Measurements from ENCODE around the gene PIBF1.

- TF ChIP-seq CTCF (IDR thresholded peaks at IDR 0.05; ENCODE audit: insufficient read depth, low read length) (no peak), POLR2AphosphoS5 (IDR thresholded peaks at IDR 0.05; ENCODE audit: low read depth) (no peak), SPI1 (IDR thresholded peaks at IDR 0.05; ENCODE audit: borderline replicate concordance, low read depth) (no peak)
Observed at GRCh38 chr13:72891423-72891822, 109.5 kb downstream of the PIBF1 start.

Measured in HL-60 (cell line).